ENCODE measurements around the gene ZSWIM9.
A peak's percentile ranks its signal among the peaks of the same experiment; 100 is the strongest.

ZSWIM9 gene

DNA sequence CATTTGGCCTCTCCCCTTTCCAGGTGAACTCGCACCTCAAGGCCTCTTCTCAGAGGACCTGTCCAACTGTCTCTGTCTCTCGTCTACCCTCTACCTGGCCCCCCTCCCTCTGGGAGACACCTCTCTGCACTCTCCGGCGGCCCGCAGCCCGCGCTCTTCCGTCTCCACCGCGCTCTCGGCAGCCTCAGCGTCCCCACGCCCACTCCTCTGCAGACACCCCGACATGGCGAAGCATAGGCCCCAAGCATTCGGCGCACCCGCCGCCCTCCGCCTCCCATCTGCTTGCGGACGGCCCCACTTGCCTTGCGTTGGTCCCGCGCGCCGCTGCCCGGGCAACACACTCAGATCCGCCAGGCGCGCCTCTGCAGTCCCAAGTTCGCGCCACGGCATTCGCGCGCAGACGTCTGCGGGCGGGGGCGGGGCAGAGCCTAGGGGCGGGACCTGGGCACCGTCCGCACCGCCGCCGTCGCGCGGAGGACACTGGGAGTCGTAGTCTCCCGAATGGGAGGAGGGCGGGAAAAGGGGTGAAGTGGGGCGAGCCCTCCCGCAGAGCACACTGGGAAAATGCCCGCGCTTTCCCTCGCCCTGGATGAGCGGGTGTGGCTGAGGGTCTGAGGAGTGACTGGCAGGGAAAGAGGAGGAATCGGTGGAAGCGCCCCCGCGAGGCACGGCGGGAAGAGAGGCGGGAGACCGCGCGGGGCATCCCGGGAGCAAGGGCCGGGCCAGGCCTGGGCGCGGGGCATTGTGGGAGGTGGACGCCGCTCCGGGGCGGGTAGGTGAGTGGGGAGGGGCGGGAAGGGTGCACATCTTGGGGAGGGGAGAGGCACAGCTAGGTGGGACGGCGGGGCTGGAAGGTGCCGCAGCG, at the start of gene ZSWIM9, which contains the start of gene LIG1:
TSS of gene ZSWIM9 (plus strand) at position 742 of the 865 bp plus-strand sequence. CDS start 1,123 bp downstream, outside the sequence.
TSS of gene LIG1 (minus strand) at position 406 of the 865 bp plus-strand sequence. CDS start 4,778 bp downstream, outside the sequence.
- DNase-seq (ENCODE audit: low spot score) = peak; percentile 96

DNA sequence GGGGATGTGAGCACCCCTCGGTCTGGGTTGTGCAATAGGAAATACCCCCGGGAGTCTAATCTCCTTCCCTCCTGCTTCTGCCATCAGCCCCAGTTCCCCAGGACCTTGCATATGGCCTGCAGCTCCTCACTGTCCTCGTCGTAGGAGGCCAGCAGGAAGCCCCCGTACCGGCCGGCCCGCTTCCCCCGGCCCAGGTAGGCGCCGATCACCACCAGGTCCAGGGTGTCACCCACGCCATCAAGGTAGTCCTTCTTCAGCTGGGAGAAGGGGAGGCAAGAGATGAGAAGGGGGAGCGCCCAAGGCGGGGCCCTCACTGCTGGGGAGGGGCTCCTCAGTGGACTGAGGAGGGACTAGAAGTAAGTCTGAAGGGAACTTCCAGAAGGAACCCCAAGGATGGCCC, 49.4 kb upstream of the ZSWIM9 start:
- no peak for DNase-seq (ENCODE audit: low spot score)

DNA sequence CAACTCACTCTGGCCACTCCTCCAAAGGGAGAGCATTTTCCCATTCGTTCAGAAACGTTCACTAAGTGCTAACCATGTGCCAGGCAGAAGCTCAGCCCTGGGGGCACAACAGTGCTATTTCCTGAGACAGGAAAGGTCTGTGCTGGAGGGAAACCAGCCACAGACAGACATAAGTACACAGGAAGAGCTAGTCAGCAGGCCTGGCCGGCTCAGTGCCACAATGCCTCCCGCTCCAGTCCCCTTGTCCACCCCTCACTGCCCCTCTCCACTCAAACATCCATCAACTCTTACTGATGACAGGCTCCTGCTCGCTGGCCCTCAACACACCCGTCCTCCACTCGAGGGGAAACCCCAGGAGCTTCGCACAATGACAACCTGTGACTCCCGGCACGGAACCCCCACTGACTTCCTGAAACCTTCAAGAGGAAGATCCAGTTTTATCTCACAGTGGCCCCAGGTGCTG, 48.5 kb upstream of the ZSWIM9 start:
- no peak for DNase-seq (ENCODE audit: low spot score)

DNA sequence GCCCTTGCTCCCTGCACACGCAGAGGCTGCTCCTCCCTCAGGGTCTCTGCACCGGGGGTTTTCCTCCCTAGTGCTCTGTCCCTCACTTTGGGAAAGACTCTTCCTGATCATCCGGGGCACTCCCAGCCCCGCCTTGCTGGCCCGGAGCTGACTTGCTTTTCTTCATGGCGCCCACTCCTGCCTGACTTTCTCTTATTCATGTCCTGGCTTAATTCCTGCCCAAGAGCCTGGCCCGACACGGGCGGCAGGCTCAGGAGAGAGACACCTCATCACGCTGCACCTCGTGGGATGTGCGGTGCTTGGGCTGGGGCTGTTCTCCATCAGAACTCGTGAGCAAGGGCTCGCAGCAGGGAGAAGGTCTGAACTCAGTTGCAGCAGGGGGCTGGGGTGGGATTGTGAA, 48.1 kb upstream of the ZSWIM9 start:
- DNase-seq (ENCODE audit: low spot score) = no peak

DNA sequence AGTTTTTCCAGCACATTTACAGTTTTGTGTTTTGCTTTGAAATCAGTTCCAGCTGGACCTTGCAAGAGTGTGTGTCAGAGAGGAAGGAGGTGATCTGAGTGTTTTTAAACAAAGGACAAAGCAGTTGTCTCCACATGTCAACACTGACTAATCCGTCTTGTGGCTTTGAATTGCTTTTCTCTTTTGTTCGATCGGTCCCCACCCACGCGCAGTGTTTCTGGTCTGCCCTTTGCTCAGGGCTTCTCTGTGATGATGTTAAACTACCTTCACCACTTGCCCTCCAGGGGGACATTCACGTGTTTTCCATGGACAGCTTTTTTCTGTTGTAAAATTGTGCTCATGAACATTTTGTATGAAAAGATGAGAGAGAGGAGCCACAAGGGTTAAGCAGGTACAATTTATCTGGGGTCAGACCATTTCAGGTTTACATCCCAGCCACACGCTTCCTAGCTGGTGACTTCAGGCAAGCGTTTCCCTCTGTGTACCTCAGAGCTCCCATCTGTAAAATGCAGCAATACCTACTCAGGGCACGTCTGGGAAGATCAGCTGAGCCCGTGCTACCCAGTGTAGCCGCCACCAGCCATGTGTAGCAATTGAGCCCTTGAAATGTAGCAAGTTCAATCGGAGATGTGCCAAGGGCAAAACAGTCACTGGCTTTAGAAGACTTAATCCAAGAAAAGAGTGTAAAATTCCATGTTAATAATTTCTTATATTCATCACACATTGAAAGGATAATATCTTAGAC, 46.4 kb upstream of the ZSWIM9 start:
- DNase-seq (ENCODE audit: low spot score) = peak; percentile 50

DNA sequence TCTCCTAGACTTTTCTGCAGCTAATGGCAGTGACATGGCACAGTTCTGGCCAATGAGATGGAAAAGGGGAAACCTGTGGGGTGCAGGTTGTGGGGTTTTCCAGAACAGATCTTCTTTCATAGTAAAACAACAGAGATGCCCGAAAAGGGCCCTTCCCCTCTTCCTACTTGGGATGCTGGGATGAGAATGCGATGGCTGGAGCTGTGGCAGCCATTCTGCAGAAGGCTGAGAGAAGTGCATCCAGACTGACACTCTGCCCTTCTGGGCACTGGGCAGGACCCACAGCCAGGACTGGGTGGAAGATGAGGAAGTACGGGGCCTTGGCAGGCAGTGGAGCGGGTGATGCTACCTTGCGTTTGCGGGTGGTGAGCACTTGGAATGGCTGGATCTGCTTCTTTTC, 42.9 kb upstream of the ZSWIM9 start:
- DNase-seq (ENCODE audit: low spot score) = no peak

DNA sequence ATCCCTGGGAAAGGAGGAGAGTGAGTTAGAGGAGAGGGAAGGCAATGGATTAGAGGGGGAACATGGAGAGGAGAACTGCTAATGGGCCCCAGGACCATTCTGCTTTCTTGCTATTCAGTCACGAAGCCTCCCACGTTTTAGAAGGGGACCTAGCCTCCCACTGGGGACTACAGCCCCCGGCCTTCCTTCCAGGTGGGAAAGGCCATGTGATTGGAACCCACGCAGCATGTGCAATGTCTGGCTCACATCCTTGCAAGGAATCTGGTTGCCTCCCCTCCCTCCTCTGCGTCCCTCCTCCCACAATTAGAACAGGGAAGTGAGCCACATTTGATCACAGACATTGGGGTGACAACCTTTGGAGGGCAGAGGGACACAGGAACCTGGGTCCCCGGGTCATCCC, 37.4 kb upstream of the ZSWIM9 start:
- DNase-seq (ENCODE audit: low spot score) = no peak

DNA sequence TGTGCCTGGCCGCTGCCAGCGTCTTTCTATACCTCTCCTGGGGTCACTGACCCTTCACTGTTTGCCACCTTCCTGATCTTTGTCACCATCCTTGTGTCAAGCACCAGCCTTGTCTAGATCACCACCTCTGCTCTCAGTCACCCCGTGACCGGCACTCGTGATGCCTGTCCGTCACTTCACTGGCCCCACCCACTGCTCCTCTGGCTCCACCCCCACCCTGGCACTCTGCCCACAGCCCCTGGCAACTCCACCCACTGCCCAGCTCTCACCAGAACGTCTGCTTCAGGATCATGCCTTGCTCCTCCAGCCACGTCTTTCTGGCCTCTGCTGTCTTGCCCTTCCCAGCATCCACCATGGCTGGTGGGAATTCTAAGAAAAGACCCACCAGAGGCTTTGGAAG, 35.1 kb upstream of the ZSWIM9 start:
- no peak for DNase-seq (ENCODE audit: low spot score)

DNA sequence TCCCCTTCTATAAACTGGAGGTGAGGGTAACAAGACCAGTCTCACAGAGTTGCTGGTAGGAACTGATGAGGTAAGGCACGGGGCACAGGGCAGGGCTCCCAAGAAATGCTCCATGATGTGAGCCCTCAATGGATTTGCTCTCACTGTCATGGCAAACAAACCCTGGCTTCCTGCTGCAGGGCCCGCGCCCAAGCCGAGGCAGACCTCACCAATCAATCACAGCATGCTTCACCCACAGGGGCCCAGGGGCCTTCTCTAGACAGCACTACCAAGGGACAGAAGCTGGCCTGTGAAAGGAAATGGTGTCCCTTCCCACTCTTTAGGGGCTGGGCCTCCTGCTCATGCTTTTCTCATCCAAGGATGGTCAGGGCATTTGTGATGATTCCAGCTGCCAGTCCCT, 33.9 kb upstream of the ZSWIM9 start:
- no peak for DNase-seq (ENCODE audit: low spot score)

DNA sequence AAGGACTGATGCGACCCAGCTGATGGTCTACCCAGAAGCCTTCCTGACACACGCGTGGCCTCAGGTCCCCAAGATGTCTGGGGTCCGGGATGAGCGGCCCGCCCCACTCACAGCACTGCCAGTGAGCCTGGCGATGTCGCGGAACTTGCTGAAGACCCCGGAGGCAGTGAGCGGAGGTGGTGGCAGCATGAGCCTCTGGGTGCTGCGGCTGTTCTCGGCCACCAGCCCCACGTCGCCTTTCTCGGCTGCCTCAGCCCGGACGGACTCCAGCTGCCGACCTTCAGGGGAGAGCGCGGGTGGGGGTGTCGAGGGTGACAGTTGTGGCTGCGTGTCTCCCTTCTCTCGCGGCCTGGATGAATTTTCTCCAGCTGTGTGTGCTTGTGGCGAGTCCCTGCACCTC, 33.1 kb upstream of the ZSWIM9 start:
- no peak for DNase-seq (ENCODE audit: low spot score)

DNA sequence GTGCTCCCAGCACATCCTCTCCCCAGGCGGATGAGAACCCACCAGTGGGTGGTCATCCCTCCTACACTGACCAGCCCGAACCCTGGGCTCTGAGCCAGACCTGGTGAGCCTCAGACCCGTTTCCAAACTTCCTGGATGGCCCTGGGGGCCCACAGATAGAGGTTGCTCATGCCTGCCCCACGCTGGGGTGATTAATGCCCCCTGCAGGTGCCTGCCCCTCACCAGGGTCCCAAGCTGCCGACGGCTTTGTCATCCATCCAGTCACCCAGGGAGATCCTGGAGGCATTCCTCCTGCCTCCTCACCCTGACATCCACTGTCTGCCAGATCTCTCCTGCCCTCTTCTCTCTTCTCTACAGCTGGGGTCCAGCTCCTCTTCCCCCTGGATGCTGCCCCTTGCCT, 31.4 kb upstream of the ZSWIM9 start:
- no peak for DNase-seq (ENCODE audit: low spot score)

DNA sequence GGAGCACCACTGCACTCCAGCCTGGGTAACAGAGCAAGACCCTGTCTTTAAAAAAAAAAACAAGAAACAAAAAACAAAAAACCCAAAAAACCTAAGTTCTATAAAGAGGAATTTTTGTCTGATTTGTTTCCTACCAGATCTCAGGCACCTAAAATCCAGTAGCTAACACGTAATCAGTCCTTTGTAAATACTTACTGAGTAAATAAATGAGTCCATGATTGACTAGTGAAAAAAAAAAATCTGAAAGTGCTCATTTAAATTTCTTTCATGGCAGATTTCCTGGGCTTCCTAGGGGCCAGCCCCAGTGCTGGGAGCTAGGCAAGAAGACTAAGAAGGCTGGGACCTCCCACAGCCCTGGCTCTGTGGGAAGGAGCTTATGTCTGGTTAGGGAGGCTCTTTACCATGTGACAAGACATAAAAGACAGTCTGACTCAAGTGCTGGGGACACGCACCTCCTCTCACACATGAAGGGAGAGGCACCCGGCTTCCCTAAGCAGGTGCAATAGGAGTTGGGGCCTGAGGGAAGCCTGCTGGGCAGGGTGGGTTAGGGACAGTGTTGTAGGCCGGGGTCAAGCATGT, 22.8 kb upstream of the ZSWIM9 start:
- DNase-seq (ENCODE audit: low spot score) = no peak

DNA sequence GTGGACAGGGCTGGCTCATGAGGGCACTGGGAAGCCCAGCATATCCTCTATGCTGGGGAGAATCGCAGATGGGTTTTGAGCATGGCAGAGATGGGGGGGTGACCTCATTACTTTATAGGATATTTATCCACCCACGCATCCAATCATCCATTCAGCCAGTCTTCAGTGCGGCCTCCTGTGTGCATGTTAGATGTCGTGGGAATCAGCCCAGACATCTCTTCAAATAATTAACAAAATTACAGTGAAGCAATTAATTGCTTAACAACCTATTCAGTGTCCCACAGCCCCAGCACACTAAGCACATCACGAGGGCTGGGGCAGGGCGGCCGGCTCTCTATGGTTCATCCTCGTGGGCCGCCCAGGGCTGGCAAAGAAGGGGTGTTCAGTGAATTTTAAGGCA, 21.9 kb upstream of the ZSWIM9 start:
- no peak for DNase-seq (ENCODE audit: low spot score)

DNA sequence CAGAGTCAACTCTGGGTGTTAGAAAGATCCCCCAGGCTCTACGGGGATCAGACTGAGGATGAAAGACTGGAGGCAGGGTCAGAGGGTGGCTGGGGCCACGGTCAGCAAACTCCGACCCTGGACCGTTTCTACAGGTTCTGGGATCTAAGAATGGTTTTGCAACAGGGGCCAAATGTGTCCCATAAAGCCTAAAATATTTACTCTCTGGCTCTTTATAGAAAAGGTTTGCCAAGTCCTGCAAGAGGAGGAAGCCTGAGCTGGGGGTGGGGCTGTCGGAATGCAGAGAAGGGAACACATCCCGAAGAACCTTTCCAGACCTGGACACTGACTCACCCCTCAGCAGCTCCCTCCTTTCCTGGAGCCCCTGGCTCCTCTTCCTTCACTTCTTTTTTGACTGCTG, 21.1 kb upstream of the ZSWIM9 start:
- no peak for DNase-seq (ENCODE audit: low spot score)

DNA sequence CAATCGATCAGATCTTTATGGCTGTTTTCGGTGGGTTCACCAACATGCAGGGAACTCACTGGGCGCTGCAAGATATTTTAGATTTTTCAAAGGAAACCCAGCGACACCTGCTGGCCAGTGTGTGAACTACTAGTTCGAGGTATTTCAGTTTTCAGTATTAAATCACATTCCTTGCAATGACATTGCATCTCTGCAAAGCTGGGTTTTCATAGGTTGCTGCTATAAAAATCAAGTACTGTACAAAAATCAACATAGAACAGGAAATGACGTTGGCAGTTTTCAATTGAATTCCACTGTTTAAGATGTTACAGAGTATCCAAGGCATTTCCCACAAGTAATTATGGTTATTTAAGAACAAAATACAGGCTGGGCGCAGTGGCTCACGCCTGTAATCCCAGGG, 17.9 kb upstream of the ZSWIM9 start:
- peak; percentile 56 for DNase-seq (ENCODE audit: low spot score)

DNA sequence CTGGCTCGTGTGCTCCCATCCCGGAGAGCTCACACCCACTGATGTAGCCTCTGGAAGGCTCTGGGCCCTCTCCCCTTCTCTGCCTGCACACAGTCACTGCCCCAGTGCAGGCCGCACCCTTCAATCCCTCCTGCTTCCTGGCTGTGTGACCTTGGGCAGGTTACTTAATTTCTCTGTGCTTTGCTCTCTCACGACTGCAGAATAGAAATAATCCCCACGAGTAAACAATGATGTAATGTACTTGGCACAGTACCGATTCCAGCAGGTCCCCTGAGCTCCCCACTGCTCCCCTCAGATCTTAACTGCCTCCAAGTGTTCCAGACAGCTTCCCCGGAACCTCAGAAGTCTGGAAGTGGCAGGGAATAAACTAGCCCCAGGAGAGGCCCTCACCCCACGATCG, 16.5 kb upstream of the ZSWIM9 start:
- DNase-seq (ENCODE audit: low spot score) = no peak

DNA sequence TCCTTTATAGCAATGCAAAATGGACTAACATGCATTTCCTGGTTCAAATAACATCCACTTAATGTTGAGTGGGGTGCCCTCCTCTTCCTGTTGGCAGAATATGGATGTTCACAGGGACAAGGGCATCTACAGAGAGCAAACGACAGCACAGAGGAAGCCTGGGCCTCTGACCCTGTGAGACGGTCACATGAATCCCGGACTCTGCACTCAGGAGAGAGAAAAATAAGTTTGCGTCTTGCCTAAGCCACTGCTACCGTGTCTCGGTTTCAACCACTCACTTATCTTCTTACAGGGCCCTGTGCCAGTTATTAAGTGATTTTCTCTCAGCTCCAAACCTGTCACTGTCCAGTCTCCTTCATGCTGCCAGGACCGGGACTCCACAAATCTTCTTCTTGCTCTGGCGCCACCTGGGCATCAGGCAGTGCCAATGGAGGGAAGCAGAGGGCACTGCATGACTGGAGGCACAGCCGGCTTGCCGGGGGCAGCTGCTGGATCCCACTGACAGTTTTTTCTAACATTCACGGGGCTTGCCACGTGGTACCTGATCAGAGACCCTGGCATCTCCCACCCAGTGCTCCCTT, 12.2 kb upstream of the ZSWIM9 start:
- DNase-seq (ENCODE audit: low spot score) = no peak

DNA sequence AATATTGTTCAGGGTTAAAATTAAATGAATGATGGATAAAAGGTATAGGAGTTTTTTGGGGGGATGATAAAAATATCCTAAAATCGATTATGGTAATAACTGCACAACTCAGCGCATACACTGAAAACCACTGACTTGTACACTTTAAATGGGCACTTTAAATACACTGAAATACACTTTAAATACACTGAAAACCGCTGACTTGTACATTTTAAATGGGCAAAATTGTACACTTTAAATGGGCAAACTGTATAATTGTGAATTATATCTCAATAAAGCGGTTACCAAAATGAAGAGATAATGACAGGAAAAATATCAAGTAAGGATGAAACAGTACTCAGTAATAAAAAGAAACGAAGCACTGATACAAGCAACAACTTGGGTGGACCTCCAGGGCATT, 1.8 kb upstream of the ZSWIM9 start:
- DNase-seq (ENCODE audit: low spot score) = no peak

DNA sequence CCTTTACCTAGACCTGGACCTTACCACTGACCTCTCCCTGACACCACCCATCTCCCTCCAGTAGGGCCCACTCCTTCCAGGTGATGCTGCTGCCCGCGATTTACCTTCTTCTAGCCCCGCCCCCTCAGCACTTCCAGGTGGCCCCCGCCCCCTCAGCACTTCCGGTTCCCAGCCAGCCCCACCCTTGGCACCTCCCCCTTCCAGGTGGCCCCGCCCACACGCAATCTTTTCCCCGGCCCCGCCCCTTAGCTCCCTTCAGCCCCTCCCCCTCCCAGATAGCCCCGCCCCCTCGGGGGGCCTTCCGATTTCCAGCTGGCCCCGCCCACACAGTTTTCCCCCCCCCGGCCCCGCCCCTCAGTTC, 922 bp upstream of the ZSWIM9 start:
- DNase-seq (ENCODE audit: low spot score) = peak; percentile 75

DNA sequence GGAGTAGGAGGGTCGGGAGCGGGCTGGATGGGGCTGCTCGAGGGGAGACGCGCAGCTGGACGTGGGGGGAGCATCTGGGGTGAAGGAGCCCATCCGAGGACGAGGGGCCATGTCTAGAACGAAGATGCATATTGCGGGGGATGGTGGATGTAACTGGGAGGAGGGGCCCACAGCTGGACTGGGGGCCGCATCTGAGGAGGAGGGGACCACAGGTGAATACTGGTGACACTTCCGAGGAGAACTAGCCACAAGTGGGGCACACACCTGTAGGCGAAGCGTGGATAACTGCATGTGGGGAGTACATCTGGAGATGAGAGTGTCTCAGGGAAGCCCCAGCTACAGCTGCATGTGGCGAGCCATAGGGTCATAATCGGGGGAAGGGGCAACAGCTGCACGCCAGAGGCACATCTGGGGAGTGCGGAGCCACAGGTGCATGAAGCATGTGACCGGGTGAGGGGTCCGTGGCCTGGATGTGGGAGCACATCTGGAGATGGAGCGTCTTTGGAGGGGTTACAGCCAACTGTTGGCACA, 402 bp downstream of the ZSWIM9 start:
- no peak for DNase-seq (ENCODE audit: low spot score)

DNA sequence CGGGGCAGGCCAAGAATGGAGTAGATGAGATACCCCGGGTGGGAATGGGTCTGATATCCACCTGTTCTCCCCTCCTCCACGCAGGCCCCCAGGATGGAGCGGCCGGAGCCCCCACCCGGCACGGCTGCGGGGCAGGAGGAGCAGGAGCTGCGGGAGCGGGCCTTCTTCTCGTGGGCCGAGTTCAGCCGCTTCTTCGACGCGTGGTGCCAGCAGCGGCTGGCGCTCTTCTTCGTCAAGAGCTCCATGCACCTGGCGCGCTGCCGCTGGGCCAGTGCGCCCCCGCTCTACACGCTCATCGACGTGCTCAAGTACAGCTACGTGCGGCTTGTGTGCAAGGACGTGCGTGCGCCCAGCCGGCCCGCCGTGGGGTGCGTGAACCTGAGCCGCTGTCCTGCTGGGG, 1.2 kb downstream of the ZSWIM9 start:
- DNase-seq (ENCODE audit: low spot score) = no peak

DNA sequence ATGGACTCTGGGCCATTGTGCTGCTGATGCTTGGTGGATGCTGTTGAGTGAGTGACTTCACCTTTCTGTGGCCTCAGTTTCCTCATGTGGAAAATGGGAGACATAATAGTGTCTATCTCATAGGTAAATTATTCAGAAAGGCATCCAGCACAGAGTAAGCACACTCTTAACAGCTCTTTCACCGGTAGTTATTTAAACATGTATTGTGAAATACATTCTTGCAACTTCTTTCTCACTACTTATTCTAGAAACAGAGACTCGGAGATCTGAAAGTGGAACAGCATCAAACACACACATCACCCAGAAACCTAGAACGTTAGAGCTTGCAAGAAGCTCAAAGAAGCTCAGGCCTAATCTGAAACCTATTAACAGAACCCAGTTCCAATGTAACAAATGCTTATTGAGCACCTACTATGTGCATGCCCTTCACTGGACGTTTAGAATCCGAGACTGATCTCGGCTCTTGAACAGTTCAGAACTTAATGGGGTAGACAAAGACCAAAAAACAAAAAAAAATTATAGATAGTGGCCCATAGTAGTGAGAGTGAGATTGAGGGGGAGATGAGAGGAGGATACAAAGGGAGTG, 4.1 kb downstream of the ZSWIM9 start:
- no peak for DNase-seq (ENCODE audit: low spot score)
